Stomach (tissue), 9 donors: ENCODE measurements around the gene RNU7-1. TPM values are rescaled to one million over a fixed set of nuclear protein-coding genes. Genes with fewer than 3 reads are reported as not detected.

Experiments
- DNase-seq, 2 donors: peaks; one replicate each; pipeline versions ENCODE4 v3.0.0 to v3.0.0-alpha.2; 2013 to 2019
- H3K27ac ChIP-seq, 5 donors: fragments of 200-600 bp in 4 of 5; sonication (generic) in 4 of 5; one replicate each; pipeline ENCODE4 v1.5.1; 2013 to 2019; ENCODE audit warnings: mild to moderate bottlenecking in 1 of 5, moderate library complexity in 1 of 5
- H3K27me3 ChIP-seq, 3 donors: fragments of 200-600 bp; sonication (generic); one replicate each; pipeline ENCODE4 v1.5.1; 2017 to 2019; ENCODE audit warnings: mixed run types in 1 of 3
- H3K36me3 ChIP-seq, 4 donors: fragments of 200-600 bp; sonication (generic); 1 replicate in 3 of 4; 2 replicates in 1 of 4; pipeline ENCODE4 v1.5.1; 2016 to 2019
- H3K4me1 ChIP-seq, 4 donors: fragments of 200-600 bp; sonication (generic); one replicate each; pipeline ENCODE4 v1.5.1; 2016 to 2019
- H3K4me3 ChIP-seq, 4 donors: fragments of 200-600 bp; sonication (generic) in 3 of 4; one replicate each; pipeline ENCODE4 v1.5.1; 2016 to 2019; ENCODE audit warnings: mild to moderate bottlenecking in 1 of 4
- H3K9me3 ChIP-seq, 4 donors: fragments of 200-600 bp; sonication (generic); one replicate each; pipeline ENCODE4 v1.5.1; 2016 to 2019
- CTCF ChIP-seq, 7 experiments: fragments of 450-650 bp in 4 of 7; fragments of 200-600 bp in 3 of 7; sonication (generic) in 3 of 7; IDR thresholded peaks; one replicate each; pipeline ENCODE4 v1.5.1; 2016 to 2019; ENCODE audit warnings: antibody characterized with exemption in 7 of 7, control low read depth in 2 of 7, mild to moderate bottlenecking in 1 of 7
- EP300 ChIP-seq: sonication (generic); formaldehyde crosslinking; IDR thresholded peaks from one replicate; pipeline ENCODE4 v1.6.1; 2017; ENCODE audit warnings: antibody characterized with exemption
- POLR2A ChIP-seq, 4 donors: fragments of 450-650 bp; IDR thresholded peaks; one replicate each; pipeline ENCODE4 v1.6.1; 2016; ENCODE audit warnings: antibody characterized with exemption in 4 of 4, control low read depth in 2 of 4, mild to moderate bottlenecking in 1 of 4, moderate library complexity in 1 of 4
- POLR2AphosphoS5 ChIP-seq, 3 donors: sonication (generic); formaldehyde crosslinking; IDR thresholded peaks; one replicate each; pipeline ENCODE4 v1.6.1; 2016; ENCODE audit warnings: antibody characterized with exemption in 3 of 3
- WGBS, 5 donors: extraction: QIAGEN DNeasy Blood & Tissue Kit in 3 of 5; methylation state at CpG; one replicate each; pipeline versions ENCODE4 v1.1.5 to v1.1.7; 2013 to 2018; 5-methylcytosine and 5-hydroxymethylcytosine counted together
- intact Hi-C: fragments of 100-400 bp; cut with DNase I; formaldehyde crosslinking; loops from one replicate; pipeline ENCODE4 v1.15.1; 2023; ENCODE audit warnings: low total_unique reads
- polyA plus RNA-seq, 3 donors: library from polyadenylated mRNA; stranded (reverse); fragments of 200-250 nt; gene quantifications; one replicate each; pipeline ENCODE4 v1.2.3, GENCODE V29; 2013
- total RNA-seq, 5 donors: library from RNA; depleted of rRNA; stranded (reverse); fragments of >200 nt; gene quantifications; one replicate each; pipeline versions ENCODE4 v1.1.0 to v1.2.3, GENCODE V29; 2014 to 2016
- donor health status: healthy with polysubstance abuse.
- donor health status: Bipolar disorder and iron deficiency.
- donor health status: healthy.

The RNU7-1 gene
- total and polyA plus RNA-seq, 8 donors = not detected

DNA sequence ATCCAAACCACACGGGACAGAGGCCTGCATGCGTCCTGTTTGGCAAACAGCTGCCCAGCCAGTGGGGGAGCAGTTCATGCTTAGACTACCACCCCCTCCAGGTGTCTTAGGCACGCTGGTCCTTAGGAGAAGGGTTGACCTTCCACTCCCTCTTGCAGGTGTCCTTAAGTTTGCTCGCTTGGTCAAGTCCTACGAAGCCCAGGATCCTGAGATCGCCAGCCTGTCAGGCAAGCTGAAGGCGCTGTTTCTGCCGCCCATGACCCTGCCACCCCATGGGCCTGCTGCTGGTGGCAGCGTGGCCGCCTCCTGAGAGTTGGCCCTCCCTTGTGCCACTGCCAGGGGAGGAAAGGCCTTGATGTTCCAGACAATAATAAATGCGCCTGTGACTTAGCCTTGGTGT lies 2.0 kb downstream of the RNU7-1 start:
- Histone ChIP-seq H3K36me3 (peaks cover 13 to 24% (median 22%) of the 10 kb centered on the region in 4 donors), H3K4me3 (peak overlapping the region; percentile 39 to 64 (median 52)), H3K27ac (peak overlapping the region; percentile 90 to 99 (median 97)), H3K9me3 (no peaks in the 10 kb centered on the region), H3K4me1 (peaks cover 27 to 82% (median 54%) of the 10 kb centered on the region in 4 donors), H3K27me3 (no peaks in the 10 kb centered on the region)
- WGBS, 5 donors = 36 to 59% (median 48%) methylated on average over 10 to 11 of the region's 11 CpGs
- intact Hi-C loops = loop anchor here (10.0 kb wide), 1 partner anchor 169 kb away; no protein-coding TSS in a partner anchor
- no peak for DNase-seq
- TF ChIP-seq CTCF (IDR thresholded peaks at IDR 0.05) (no peak), POLR2AphosphoS5 (IDR thresholded peaks at IDR 0.05) (no peak), EP300 (no peak), POLR2A (IDR thresholded peaks at IDR 0.05) (no peak)

DNA sequence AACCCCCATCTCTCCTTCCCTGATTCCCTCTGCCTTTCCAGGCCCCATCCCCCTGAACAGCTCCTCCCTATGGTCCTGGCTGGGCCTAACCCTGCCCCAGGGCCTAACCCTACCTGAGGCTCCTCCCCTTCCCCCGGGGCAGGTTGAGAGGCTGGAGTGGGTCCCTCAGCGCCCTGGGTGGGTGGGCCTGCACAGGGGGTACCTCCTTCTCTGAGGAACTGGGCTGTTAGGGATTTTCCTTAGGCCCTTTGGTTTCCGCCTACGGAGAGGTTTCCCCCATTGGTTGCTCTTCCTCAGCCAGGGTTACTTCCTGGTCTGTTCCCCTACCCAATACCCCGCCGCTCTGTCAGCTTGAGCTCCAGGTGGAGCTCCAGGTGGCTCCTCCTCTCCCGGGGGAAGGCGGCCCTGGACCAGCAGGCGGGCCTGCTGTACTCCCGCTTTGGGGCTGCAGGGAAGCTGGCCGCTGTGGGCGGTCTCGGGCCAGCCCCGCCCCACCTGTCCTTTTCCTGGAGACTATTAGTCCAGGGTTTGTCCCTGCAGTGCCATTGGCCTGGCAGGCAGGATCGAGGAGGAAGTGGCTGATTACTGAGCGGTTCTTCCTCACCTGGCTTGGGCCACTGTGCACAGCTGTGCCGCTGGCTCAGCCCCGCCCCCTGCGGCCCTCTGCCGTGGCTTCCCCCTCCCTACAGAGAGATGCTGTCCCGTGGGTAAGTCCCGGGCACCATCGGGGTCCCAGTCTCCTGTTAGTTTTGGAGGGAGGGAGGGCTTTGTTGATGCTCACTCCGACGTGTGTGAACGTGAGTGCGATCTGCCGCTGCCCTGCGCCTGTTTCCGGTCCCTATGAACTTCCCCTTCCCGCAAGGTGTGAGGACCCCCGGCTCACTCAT lies 2.7 kb downstream of the RNU7-1 start:
- no peaks in the 10 kb centered on the region for H3K9me3 ChIP-seq
- DNase-seq = peak; percentile 97
- H3K27ac ChIP-seq = peak overlapping the region; percentile 90 to 99 (median 97)
- H3K4me3 ChIP-seq = peak overlapping the region; percentile 33 to 64 (median 42)
- WGBS, 5 donors = 6 to 21% (median 13%) methylated on average over 30 to 32 of the region's 32 CpGs
- intact Hi-C loops = loop anchor here (10.0 kb wide), 1 partner anchor 169 kb away; no protein-coding TSS in a partner anchor
- peaks cover 27 to 82% (median 52%) of the 10 kb centered on the region in 4 donors for H3K4me1 ChIP-seq
- TF ChIP-seq EP300 (no peak), POLR2A (IDR thresholded peaks at IDR 0.05) (peak in 2 of 4 donors; percentile 69 to 70), POLR2AphosphoS5 (IDR thresholded peaks at IDR 0.05) (peak; percentile 42 to 98 (median 98)), CTCF (IDR thresholded peaks at IDR 0.05) (peak in 2 of 7 experiments; percentile 9 to 45)
- H3K36me3 ChIP-seq = peaks cover 6 to 17% (median 15%) of the 10 kb centered on the region in 4 donors
- no peaks in the 10 kb centered on the region for H3K27me3 ChIP-seq

DNA sequence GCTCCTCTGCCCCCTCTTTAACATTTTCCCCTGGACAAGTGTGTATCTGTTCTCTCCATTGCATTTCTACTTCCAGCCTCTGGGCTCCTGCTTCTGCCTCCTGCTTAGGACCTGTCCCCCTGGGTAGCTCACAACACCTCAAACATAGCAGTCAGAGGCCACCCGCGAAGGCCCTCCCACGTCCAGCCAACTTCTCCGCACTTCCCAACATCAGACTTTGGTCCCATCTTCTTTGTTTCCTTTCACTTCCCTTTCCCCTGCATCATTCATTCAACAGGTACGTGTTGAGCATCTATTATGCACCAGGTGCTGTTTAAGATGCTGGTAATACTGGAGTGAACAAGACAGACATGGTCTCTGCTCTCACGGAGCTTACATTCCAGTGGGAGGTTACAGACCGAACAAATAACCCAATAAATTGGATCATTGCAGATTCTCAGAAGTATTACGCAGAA lies 3.3 kb downstream of the RNU7-1 start:
- 41 to 50% (median 45%) methylated on average over 8 of the region's 8 CpGs for WGBS, 5 donors
- no peak for DNase-seq
- Histone ChIP-seq H3K27ac (peak overlapping the region; percentile 90 to 99 (median 97)), H3K36me3 (peaks cover 0 to 11% (median 9%) of the 10 kb centered on the region in 4 donors), H3K4me3 (peak overlapping the region; percentile 33 to 64 (median 42)), H3K27me3 (no peaks in the 10 kb centered on the region), H3K9me3 (no peaks in the 10 kb centered on the region), H3K4me1 (peaks cover 27 to 76% (median 49%) of the 10 kb centered on the region in 4 donors)
- intact Hi-C loops = loop anchor here (10.0 kb wide), 1 partner anchor 168 kb away; no protein-coding TSS in a partner anchor
- no peak for TF ChIP-seq POLR2AphosphoS5 (IDR thresholded peaks at IDR 0.05)
- no peak for TF ChIP-seq CTCF (IDR thresholded peaks at IDR 0.05)
- no peak for TF ChIP-seq EP300
- TF ChIP-seq POLR2A (IDR thresholded peaks at IDR 0.05) = no peak

DNA sequence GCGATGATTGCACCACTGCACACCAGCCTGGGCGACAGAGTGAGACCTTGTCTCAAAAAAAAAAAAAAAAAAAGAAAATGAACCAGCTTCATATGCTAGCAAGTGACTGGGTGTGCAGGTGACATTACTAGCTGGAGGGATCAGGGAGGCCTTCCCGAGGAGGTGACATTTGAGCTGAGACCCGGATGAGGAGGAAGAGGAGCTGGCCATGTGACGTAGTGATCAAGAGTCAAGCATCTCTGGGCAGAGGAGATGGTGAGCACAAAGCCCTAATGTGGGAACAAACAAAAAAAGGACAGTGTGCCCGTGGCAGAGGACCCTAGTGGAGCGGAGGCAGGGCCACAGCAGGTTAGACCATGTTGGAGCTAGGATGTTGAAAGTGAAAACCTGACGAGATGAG lies 4.0 kb downstream of the RNU7-1 start:
- TF ChIP-seq POLR2A (IDR thresholded peaks at IDR 0.05) (no peak), POLR2AphosphoS5 (IDR thresholded peaks at IDR 0.05) (no peak), CTCF (IDR thresholded peaks at IDR 0.05) (no peak), EP300 (no peak)
- H3K27me3 ChIP-seq = no peaks in the 10 kb centered on the region
- H3K4me1 ChIP-seq = peaks cover 24 to 69% (median 43%) of the 10 kb centered on the region in 4 donors
- intact Hi-C loops = loop anchor here (10.0 kb wide), 1 partner anchor 167 kb away; no protein-coding TSS in a partner anchor
- no peak overlapping the region for H3K4me3 ChIP-seq
- peak overlapping the region in 1 of 5 donors; percentile 97 for H3K27ac ChIP-seq
- WGBS, 5 donors = 83 to 92% (median 90%) methylated on average over 8 of the region's 8 CpGs
- H3K9me3 ChIP-seq = no peaks in the 10 kb centered on the region
- H3K36me3 ChIP-seq = peaks cover 0 to 13% (median 9%) of the 10 kb centered on the region in 4 donors
- no peak for DNase-seq
